Coronary artery (tissue), 2 donors: ENCODE measurements around the gene EFS.
A peak's percentile ranks its signal among the peaks of the same experiment; 100 is the strongest.

Source experiments
- DNase-seq: peaks from one replicate; pipeline ENCODE4 v3.0.0-alpha.2; 2017; ENCODE audit warnings: low spot score
- H3K27ac ChIP-seq, 2 donors: fragments of 200-600 bp; sonication (generic); one replicate each; pipeline ENCODE4 v1.5.1; 2016 to 2019
- H3K4me3 ChIP-seq: fragments of 200-600 bp; sonication (generic); 2 replicates; pipeline ENCODE4 v1.5.1; 2016; ENCODE audit warnings: mild to moderate bottlenecking, moderate library complexity
- TF ChIP-seq, protein P1 (sequence below): fragments of 200-600 bp; sonication (generic); IDR thresholded peaks from one replicate; pipeline ENCODE4 v1.5.1; 2019; ENCODE audit warnings: antibody characterized with exemption

Gene EFS

DNA sequence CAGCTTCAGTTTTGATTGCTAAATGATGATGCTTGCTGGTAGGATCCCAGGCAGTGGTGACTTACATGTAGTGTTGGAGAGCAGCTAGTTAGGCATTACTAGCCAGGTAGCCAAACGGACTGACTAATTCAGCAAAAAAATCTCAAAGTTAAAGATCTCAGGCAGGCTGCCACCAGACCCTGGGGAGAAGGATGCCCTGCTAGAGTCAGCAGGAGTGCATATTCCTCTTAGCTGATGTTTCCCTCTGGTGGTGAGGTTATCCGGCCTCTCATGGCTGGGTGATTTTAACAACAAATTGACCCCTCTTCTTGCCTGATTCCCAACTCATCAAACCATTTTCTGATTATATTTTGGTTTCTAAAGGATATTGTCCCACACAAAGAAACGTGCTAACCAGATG lies 2.8 kb downstream of the EFS start:
- Histone ChIP-seq H3K4me3 (no peak overlapping the region), H3K27ac (peak overlapping the region in 1 of 2 donors; percentile 57)
- TF ChIP-seq, protein P1, sequence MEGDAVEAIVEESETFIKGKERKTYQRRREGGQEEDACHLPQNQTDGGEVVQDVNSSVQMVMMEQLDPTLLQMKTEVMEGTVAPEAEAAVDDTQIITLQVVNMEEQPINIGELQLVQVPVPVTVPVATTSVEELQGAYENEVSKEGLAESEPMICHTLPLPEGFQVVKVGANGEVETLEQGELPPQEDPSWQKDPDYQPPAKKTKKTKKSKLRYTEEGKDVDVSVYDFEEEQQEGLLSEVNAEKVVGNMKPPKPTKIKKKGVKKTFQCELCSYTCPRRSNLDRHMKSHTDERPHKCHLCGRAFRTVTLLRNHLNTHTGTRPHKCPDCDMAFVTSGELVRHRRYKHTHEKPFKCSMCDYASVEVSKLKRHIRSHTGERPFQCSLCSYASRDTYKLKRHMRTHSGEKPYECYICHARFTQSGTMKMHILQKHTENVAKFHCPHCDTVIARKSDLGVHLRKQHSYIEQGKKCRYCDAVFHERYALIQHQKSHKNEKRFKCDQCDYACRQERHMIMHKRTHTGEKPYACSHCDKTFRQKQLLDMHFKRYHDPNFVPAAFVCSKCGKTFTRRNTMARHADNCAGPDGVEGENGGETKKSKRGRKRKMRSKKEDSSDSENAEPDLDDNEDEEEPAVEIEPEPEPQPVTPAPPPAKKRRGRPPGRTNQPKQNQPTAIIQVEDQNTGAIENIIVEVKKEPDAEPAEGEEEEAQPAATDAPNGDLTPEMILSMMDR, result no peak
- peak; percentile 64 for DNase-seq

DNA sequence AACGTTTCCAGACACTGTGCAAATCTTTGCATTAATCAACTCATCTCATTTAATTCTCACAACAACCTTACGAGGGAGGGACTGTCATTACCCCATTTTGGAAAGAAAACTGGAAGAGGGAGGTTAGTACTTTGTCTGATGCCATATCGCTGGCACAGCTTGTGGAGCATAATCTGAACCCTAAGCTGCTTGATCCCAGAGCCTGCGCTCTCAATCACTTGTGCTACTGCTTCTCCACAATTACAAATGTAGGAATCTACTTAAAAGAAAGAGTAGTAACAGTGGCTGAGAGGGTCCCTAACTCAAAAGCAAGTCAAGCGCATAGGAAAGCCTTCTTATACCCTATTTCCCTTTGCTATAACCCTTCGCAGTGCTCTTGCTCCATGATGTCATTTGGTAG lies 3.2 kb downstream of the EFS start:
- Histone ChIP-seq H3K27ac (peak overlapping the region in 1 of 2 donors; percentile 57), H3K4me3 (no peak overlapping the region)
- TF ChIP-seq, protein P1, result no peak
- peak; percentile 3 for DNase-seq

DNA sequence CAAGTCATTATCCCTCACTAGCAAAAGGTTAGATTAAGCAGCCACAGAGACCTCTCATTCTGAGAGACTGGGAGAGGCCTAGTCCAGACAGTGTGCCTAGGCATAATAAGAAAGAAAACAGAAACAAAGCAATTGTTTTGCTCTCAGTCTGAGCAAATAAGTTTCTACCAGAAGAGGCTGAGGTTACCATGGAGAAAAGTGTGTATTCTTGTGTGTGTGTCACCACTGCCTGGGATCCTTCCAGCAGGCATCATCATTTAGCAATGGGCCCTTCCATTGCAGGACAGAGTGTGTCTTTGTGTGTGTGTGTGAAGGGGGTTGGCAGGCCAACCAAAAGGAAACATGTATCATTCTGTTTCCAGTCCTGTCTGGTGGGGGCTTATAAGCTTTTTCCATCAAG lies 3.7 kb downstream of the EFS start:
- DNase-seq, result peak; percentile 70
- Histone ChIP-seq H3K4me3 (no peak overlapping the region), H3K27ac (peak overlapping the region in 1 of 2 donors; percentile 73)
- TF ChIP-seq, protein P1, result no peak

DNA sequence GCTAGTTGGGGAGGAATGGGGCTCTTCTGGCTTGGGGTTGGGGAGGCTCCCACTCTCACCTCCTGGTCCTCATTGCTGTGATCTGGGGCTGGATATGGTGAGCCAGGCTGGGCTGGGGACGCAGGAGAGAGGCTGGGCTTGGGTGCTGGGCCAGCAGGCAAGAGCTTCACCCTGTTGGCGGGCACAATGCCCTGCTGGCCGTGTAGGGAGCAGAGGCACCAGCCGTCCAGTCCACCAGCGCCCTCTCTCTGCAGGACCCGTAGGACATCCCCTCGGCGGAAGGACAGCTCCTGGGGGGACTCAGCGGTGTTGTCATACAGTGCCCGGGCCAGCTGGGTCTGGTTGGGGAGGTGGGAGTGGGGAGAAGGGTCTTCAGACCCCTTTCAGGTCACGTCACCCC lies 4.5 kb downstream of the EFS start:
- Histone ChIP-seq H3K4me3 (no peak overlapping the region), H3K27ac (peak overlapping the region in 1 of 2 donors; percentile 73)
- peak; percentile 46 for DNase-seq

DNA sequence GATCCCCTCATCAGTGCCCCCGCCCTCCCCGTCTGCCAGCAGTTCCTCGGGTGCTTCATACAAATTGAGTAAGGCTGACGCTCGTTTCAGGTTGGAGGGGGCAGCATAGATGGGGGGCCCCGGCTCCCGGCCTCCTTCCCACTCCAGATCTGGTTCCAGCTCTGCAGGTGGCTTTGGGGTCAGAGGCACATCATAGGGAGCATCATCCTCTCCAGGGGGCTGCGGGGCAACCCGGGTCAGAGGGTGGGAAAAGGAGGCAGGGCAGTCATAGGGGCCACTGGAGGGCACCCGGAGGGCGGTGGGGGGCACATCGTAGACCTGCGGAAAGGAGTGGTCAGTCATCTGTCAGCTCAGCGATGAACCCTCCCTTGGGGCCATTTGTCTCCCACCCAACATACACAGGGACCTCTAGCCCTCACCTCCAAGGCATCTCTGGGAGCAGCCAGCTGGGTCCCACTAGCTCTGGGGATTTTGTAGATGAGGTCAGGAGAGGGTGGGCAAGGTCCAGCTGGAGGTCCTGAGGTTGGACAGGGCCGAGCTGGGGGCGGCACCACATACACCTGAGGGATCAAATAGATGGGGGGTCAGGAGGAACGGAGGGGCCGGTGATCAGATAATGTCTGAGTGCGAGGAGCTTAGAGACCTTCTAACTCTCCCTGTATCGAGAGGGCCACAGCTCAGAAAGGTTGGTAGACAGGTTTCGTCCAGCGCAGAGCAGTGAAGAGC lies 5.1 kb downstream of the EFS start:
- Histone ChIP-seq H3K27ac (peak overlapping the region in 1 of 2 donors; percentile 73), H3K4me3 (no peak overlapping the region)
- TF ChIP-seq, protein P1, result no peak
- peak; percentile 58 for DNase-seq

More for the DNA sequence above, 4.5 kb downstream of the EFS start:
- TF ChIP-seq, protein P1, result no peak

DNA sequence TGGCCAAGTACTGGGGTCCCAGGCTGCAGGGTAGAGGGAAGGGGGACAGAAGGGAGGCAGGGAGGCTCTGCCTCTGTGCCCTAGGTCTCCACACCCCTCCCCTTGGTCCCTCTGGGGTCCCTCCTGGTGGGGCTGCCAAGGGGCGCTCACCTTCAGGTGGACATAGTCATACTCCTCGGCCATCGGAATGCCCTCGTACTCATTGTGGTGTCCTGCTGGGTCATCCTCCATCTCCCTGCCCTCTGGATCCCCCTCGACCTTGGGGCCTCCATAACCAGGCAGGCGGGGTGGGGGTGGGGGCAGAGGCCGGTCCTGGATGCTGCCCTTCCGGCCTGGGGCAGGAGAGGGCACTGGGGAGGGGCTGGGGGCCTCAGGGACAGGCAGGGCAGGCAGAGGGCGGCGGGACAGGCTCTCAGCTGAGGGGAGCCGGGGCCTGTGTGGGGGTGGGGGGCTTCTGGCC lies 5.8 kb downstream of the EFS start:
- peak overlapping the region in 1 of 2 donors; percentile 73 for H3K27ac ChIP-seq
- H3K4me3 ChIP-seq, result no peak overlapping the region
- TF ChIP-seq, protein P1, result no peak
- peak; percentile 66 for DNase-seq
